ENCODE results near the gene ATP6V1G3. TPM values are rescaled to one million over a fixed set of nuclear protein-coding genes. Genes with fewer than 3 reads are reported as not detected.
"Not testable (repeated sequence)": the region's sequence is repeated elsewhere in the genome, so short reads cannot be mapped to it uniquely, and the experiment has no call there.

ATP6V1G3 gene
- total RNA-seq, 1 donor from 2014 or later = not detected

GRCh38 chr1:198490224-198490623, 50.3 kb downstream of the ATP6V1G3 start:
- Histone ChIP-seq H3K27me3 (ENCODE audit: control insufficient read depth, insufficient read depth, low read length) (no peaks in the 10 kb centered on the region), H3K36me3 (ENCODE audit: control insufficient read depth, insufficient read depth, low read length) (no peaks in the 10 kb centered on the region), H3K4me3 (ENCODE audit: low read depth, low read length) (no peak overlapping the region)
- DNase-seq (ENCODE audit: low read depth) = no peak
- no peak for TF ChIP-seq CTCF (IDR thresholded peaks at IDR 0.05; ENCODE audit: insufficient read depth, low read length, poor library complexity, severe bottlenecking)

GRCh38 chr1:198486903-198487302, 53.6 kb downstream of the ATP6V1G3 start:
- Histone ChIP-seq H3K36me3 (ENCODE audit: control insufficient read depth, insufficient read depth, low read length) (no peaks in the 10 kb centered on the region), H3K27me3 (ENCODE audit: control insufficient read depth, insufficient read depth, low read length) (no peaks in the 10 kb centered on the region), H3K4me3 (ENCODE audit: low read depth, low read length) (no peak overlapping the region)
- DNase-seq (ENCODE audit: low read depth) = no peak
- TF ChIP-seq CTCF (IDR thresholded peaks at IDR 0.05; ENCODE audit: insufficient read depth, low read length, poor library complexity, severe bottlenecking) = no peak

GRCh38 chr1:198483645-198484044, 56.8 kb downstream of the ATP6V1G3 start:
- no peaks in the 10 kb centered on the region for H3K36me3 ChIP-seq (ENCODE audit: control insufficient read depth, insufficient read depth, low read length)
- no peak overlapping the region for H3K4me3 ChIP-seq (ENCODE audit: low read depth, low read length)
- H3K27me3 ChIP-seq (ENCODE audit: control insufficient read depth, insufficient read depth, low read length) = no peaks in the 10 kb centered on the region
- no peak for DNase-seq (ENCODE audit: low read depth)
- TF ChIP-seq CTCF (IDR thresholded peaks at IDR 0.05; ENCODE audit: insufficient read depth, low read length, poor library complexity, severe bottlenecking) = no peak

GRCh38 chr1:198483006-198483405, 57.5 kb downstream of the ATP6V1G3 start:
- H3K36me3 ChIP-seq (ENCODE audit: control insufficient read depth, insufficient read depth, low read length) = no peaks in the 10 kb centered on the region
- no peaks in the 10 kb centered on the region for H3K27me3 ChIP-seq (ENCODE audit: control insufficient read depth, insufficient read depth, low read length)
- no peak for DNase-seq (ENCODE audit: low read depth)
- no peak for TF ChIP-seq CTCF (IDR thresholded peaks at IDR 0.05; ENCODE audit: insufficient read depth, low read length, poor library complexity, severe bottlenecking)
- no peak overlapping the region for H3K4me3 ChIP-seq (ENCODE audit: low read depth, low read length)

- Histone ChIP-seq H3K36me3 (ENCODE audit: control insufficient read depth, insufficient read depth, low read length) (no peaks in the 10 kb centered on the region), H3K4me3 (ENCODE audit: low read depth, low read length) (no peak overlapping the region), H3K27me3 (ENCODE audit: control insufficient read depth, insufficient read depth, low read length) (no peaks in the 10 kb centered on the region)
- DNase-seq (ENCODE audit: low read depth) = no peak
- TF ChIP-seq CTCF (IDR thresholded peaks at IDR 0.05; ENCODE audit: insufficient read depth, low read length, poor library complexity, severe bottlenecking) = no peak
Measured at GRCh38 chr1:198481661-198482060, 58.8 kb downstream of the ATP6V1G3 start.

- TF ChIP-seq CTCF (IDR thresholded peaks at IDR 0.05; ENCODE audit: insufficient read depth, low read length, poor library complexity, severe bottlenecking) = no peak
- H3K4me3 ChIP-seq (ENCODE audit: low read depth, low read length) = no peak overlapping the region
- H3K27me3 ChIP-seq (ENCODE audit: control insufficient read depth, insufficient read depth, low read length) = no peaks in the 10 kb centered on the region
- no peak for DNase-seq (ENCODE audit: low read depth)
- no peaks in the 10 kb centered on the region for H3K36me3 ChIP-seq (ENCODE audit: control insufficient read depth, insufficient read depth, low read length)
Measured at GRCh38 chr1:198480876-198481275, 59.6 kb downstream of the ATP6V1G3 start.

GRCh38 chr1:198477354-198477753, 63.1 kb downstream of the ATP6V1G3 start:
- H3K36me3 ChIP-seq (ENCODE audit: control insufficient read depth, insufficient read depth, low read length); DNase-seq (ENCODE audit: low read depth); H3K4me3 ChIP-seq (ENCODE audit: low read depth, low read length); H3K27me3 ChIP-seq (ENCODE audit: control insufficient read depth, insufficient read depth, low read length): not testable (repeated sequence)

Measured in kidney epithelial cell (primary cell).